D721Med (cell line): ENCODE results near the gene ACVR1B.

ENCODE experiments used
- DNase-seq: peaks from one replicate; pipeline ENCODE4 v3.0.0; 2011; ENCODE audit warnings: low spot score; ENCODE audit not compliant: insufficient read length
- FAIRE-seq: peaks from 2 replicates; lab custom pipeline; 2011; peaks lifted over from hg19 to GRCh38; lab: Jason Lieb, UNC
- CTCF ChIP-seq: IDR thresholded peaks from 2 replicates; pipeline ENCODE4 v1.5.1; 2012; ENCODE audit warnings: mild to moderate bottlenecking, control low read depth; ENCODE audit not compliant: insufficient read depth; ENCODE audit errors: missing control alignments

Gene ACVR1B

GRCh38 chr12:51920046-51920445 lies 31.5 kb upstream of the ACVR1B start:
- no peak for TF ChIP-seq CTCF
- no peak for FAIRE-seq
- DNase-seq, result no peak

GRCh38 chr12:51921017-51921725 lies 30.3 kb upstream of the ACVR1B start:
- no peak for TF ChIP-seq CTCF
- no peak for DNase-seq
- no peak for FAIRE-seq

- TF ChIP-seq CTCF, result no peak
- DNase-seq, result no peak
- FAIRE-seq, result no peak
These were observed 29.4 kb upstream of the ACVR1B start for GRCh38 chr12:51922146-51922545.

GRCh38 chr12:51922762-51923505 lies 28.6 kb upstream of the ACVR1B start:
- FAIRE-seq (no peak), DNase-seq (no peak)

GRCh38 chr12:51923506-51924365 lies 27.8 kb upstream of the ACVR1B start:
- FAIRE-seq (no peak), DNase-seq (no peak)
- peak; percentile 62 for TF ChIP-seq CTCF

More at GRCh38 chr12:51922762-51923505, 28.6 kb upstream of the ACVR1B start:
- TF ChIP-seq CTCF, result no peak

- no peak for FAIRE-seq
- DNase-seq, result no peak
- no peak for TF ChIP-seq CTCF
These were observed 26.8 kb upstream of the ACVR1B start for GRCh38 chr12:51924551-51925319.
